WTC11 (cell line): Measurements from ENCODE around the gene RPGR.

Experiments
- ATF2 ChIP-seq: sonication (generic); formaldehyde crosslinking; IDR thresholded peaks from 2 replicates; pipeline ENCODE4 v1.8.1; 2022; ENCODE audit warnings: low read depth, missing genetic modification reagents, borderline replicate concordance
- CTCF ChIP-seq: fragments of 200-600 bp; IDR thresholded peaks from 2 replicates; pipeline ENCODE4 v1.8.0; 2022; ENCODE audit warnings: antibody characterized with exemption
- ESRRA ChIP-seq: sonication (generic); formaldehyde crosslinking; IDR thresholded peaks from 2 replicates; pipeline ENCODE4 v1.8.1; 2022; ENCODE audit warnings: mild to moderate bottlenecking, missing genetic modification reagents, borderline replicate concordance
- FOXP4 ChIP-seq: sonication (generic); formaldehyde crosslinking; IDR thresholded peaks from 2 replicates; pipeline ENCODE4 v1.8.0; 2022; ENCODE audit warnings: mild to moderate bottlenecking, missing genetic modification reagents
- MYBL2 ChIP-seq: sonication (generic); formaldehyde crosslinking; IDR thresholded peaks from 2 replicates; pipeline ENCODE4 v1.8.1; 2023; ENCODE audit warnings: mild to moderate bottlenecking, moderate library complexity, missing genetic modification reagents
- USF1 ChIP-seq: sonication (generic); formaldehyde crosslinking; IDR thresholded peaks from 2 replicates; pipeline ENCODE4 v1.8.0; 2022; ENCODE audit warnings: mild to moderate bottlenecking, missing genetic modification reagents
- TF ChIP-seq, protein P1 (sequence below): sonication (generic); formaldehyde crosslinking; IDR thresholded peaks from 2 replicates; pipeline ENCODE4 v1.8.1; 2023; ENCODE audit warnings: mild to moderate bottlenecking, missing genetic modification reagents, moderate library complexity

DNA sequence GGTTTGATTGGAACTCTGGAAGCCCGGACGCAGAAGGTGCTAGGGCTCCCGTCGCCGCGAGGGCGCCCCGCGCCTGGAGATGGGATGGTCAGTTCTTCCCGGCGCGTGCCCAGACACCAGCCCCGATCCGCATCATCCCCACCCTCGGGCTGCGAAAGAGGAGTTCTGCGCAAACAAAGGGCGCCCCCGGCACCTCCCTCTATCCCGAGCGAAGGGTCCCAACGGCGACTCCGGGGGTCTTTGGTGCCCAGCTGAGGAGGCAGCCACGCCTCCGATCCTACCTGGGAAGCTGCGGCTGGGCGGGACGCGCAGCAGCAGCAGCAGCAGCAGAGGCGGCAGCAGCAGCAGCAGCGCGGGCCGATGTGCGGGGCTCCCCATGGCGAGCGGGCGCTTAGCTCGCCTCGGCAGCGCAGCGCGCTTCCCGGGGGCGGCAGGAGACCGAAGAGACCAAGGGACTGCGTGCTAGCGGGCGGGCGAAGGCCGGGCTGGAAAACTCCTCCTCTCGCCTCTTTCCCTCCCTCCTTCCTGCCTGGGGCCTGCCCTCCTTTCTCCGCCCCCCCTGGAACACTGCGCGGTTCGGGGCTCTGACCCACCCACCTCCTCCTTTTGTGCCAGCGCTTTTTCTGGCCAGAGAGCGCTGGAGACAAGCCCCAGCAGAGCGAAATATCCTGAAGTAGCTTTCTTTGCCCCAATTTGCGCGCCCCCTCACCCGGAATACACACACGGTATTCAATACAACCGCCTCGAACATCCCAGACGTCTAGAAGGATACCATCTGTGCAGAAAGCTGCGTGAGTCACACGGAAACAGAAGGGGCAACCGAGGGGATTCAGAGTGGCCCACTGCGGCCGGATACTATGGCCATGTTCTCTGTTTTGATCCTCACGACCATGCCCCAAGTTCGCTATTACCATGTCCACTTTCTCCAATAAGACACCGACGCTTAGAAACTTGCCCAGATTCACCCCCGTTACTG lies 106.6 kb downstream of the RPGR start, which contains the start of gene SRPX:
- TF ChIP-seq MYBL2 (CRISPR knock-in tag) = no peak
- no peak for TF ChIP-seq CTCF
- no peak for TF ChIP-seq ESRRA
- TF ChIP-seq FOXP4 (CRISPR knock-in tag) = no peak
- TF ChIP-seq USF1 (CRISPR knock-in tag) = no peak
- no peak for TF ChIP-seq ATF2 (CRISPR knock-in tag)
- TF ChIP-seq, protein P1, sequence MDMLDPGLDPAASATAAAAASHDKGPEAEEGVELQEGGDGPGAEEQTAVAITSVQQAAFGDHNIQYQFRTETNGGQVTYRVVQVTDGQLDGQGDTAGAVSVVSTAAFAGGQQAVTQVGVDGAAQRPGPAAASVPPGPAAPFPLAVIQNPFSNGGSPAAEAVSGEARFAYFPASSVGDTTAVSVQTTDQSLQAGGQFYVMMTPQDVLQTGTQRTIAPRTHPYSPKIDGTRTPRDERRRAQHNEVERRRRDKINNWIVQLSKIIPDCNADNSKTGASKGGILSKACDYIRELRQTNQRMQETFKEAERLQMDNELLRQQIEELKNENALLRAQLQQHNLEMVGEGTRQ (CRISPR knock-in tag) = no peak
